Right forelimb (tissue), 1 donor: ENCODE measurements around the gene ZMYND15.

Experiments
- DNase-seq: peaks from one replicate; pipeline ENCODE4 v3.0.0-alpha.2; 2018

ZMYND15 gene

DNA sequence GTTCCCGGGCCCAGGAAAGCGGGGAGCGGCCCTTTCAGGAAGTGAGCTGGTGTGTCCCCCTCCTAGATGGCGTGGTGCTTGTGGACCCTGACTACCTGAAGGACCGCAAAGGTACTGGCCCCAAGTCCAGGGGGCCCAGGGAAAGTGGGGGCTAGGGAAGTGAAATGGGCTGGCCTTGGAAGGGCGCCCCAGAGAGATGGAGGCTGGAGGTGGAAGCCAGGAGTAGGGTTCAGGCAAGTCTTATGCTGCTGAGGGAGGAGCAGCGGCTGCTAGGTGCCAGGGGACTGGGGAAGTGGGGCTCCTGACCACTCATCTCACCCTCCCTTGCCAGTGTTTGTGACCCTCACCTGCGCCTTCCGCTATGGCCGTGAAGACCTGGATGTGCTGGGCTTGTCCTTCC, 23.6 kb upstream of the ZMYND15 start:
- DNase-seq: no peak

DNA sequence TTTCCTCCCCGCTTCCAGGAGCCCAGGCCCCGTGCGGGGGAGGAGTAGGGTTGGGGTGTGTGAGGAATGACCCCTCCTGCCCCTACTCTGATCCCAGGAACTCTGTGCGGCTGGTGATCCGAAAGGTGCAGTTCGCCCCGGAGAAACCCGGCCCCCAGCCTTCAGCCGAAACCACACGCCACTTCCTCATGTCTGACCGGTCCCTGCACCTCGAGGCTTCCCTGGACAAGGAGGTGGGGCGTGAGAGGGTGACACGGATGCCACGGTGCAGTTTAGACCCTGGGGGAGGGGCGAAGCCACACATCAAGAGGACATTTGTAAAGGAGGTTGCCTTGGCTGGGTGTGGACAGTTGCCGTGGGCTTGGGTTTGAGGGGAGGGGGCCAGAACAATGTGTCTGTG, 21.8 kb upstream of the ZMYND15 start:
- no peak for DNase-seq

DNA sequence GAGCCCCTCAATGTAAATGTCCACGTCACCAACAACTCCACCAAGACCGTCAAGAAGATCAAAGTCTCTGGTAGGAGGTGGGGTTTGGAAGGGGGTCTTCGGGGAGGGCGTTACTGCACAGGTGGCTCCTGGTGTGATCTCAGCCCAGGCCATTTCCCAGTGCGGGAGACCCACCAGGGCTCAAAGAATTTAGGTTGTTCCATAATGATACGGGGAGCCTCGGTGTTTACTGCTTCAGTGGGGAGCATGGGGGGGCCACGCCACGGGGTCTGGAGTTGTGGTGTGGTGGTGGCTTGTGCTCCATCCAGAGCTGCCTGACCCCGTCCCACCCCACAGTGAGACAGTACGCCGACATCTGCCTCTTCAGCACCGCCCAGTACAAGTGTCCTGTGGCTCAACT, 21.4 kb upstream of the ZMYND15 start:
- DNase-seq: no peak

- DNase-seq: no peak
Observed at GRCh38 chr17:4719146-4719545, 20.5 kb upstream of the ZMYND15 start.

DNA sequence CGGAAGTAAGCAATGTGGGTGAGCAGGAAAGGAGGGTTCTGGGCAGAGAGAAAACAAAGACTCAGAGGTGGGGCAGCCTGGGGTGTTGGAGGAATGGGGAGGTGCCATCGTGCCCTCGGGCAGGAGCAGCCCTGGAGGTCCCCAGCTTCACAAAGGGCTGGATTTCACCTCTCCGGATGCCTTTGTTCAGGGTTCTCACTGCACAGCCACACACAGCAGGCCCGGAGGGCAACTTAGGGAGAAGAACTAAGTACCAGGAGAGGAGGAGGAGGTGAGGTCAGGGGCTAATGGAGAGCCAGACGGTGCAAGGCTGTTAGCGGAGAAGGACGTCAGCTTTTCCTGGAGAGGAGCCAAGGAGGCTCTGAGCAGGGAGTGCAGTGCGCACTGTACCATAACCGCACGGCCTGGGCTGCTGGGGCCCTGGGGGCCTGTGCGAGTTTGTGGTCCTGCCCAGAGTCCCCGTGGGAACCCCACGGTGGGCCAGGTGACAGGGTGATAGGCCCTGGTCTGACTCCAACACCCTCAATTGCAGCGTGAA, 19.9 kb upstream of the ZMYND15 start:
- DNase-seq: no peak

- DNase-seq: no peak
Observed at GRCh38 chr17:4720787-4721186, 18.8 kb upstream of the ZMYND15 start.

GRCh38 chr17:4721203-4722135, 18.2 kb upstream of the ZMYND15 start:
- no peak for DNase-seq

DNA sequence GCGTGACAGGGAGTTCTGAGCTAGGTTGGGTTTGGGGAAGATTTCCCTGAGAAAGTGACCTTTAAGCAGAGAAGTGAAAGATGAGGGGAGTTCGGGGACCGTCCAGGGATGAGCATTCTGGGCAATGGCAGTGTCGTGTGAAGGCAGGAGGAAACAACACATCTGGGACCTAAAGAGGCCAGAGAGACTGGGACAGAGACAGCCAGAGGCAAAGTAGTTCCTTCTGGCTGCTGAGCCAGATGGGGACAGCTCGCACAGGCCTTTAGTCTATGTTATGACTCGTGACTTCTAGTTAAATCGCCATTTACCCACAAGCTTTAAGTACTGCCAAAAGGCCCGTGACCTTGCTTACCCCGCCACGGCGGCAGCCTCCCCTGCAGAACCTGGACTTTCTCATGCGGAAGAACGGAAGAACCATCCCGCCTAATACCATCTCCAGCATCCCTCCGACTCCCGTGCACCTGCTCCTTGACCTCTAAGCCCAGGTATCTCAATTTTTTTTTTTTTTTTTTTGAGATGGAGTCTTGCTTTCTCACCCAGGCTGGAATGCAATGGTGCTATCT, 16.9 kb upstream of the ZMYND15 start:
- no peak for DNase-seq

GRCh38 chr17:4724650-4725049, 15.0 kb upstream of the ZMYND15 start:
- no peak for DNase-seq

- no peak for DNase-seq
Observed at GRCh38 chr17:4725646-4726310, 13.9 kb upstream of the ZMYND15 start.

GRCh38 chr17:4728124-4728523, 11.5 kb upstream of the ZMYND15 start:
- DNase-seq: no peak

DNA sequence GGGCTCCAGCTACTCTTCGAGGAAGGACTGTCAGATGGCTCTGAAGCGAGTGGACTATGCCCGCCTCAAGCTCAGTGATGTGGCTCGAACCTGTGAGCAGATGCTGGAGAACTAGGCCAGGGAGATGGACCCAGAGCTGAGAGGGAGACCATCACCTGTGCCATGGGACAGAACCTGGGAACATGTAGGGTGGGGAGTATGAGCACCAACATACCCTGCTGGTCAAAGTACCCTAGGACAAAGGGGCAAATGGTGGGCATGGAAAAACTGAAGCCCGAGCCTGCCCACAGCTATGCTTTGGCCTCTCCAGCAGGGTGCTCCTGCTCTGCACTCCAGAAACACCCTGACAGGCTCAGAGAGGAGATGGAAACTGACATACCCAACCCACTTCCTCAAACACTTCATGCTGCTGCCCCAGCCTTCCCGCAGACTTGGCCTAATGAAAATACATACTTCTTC, 6.5 kb upstream of the ZMYND15 start:
- DNase-seq: no peak

DNA sequence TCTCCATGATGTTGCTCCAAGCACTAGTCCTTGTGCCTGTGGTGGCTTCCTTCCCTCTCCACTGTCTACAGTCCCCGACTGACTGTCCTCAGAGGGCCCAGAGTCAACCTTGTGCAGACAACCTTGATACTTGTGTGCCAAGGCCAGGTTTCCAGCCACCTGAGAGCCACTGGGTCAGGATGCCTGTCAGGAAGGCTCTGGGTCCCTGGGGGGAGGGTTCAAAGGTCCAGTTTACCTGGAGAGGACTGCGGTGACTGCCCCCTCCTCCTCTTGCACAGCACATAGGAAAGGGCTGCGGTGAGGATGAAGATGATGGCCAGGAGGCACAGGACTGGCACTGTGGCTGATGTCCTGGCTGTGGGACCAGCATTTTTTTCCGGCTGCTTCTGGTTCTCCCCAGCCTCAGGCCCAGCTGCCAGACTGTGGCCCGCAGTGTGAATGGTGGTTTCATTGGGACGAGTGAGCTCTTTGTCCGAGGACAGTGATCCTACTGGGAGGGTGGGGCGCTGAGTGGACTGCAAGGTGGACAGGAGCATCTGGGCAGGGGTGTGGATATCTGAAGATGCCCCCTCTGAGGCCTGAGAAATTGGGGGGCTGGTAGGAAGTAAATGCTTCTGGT, 4.7 kb upstream of the ZMYND15 start:
- no peak for DNase-seq

GRCh38 chr17:4735876-4736651, 3.6 kb upstream of the ZMYND15 start:
- no peak for DNase-seq

- no peak for DNase-seq
Observed at GRCh38 chr17:4738136-4739121, 1.2 kb upstream of the ZMYND15 start.

DNA sequence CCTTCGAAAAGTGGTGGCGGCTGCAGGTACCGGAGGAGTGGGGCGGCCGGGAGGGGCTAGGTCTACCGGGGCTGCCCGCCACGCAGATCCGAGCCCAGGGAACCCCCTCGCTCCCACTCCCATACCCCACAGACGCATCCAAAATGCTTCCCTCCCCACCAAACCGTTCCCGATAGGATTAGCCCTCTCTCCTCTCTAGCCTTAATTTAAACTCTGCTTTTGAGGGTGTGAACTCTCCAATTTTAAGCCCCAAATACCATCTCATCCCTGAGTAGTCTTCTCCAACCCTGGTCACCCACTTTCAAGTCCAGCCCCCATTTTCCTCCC, 355 bp downstream of the ZMYND15 start:
- DNase-seq: no peak

- no peak for DNase-seq
Observed at GRCh38 chr17:4740584-4740983, 951 bp downstream of the ZMYND15 start.

GRCh38 chr17:4741544-4741943, 1.9 kb downstream of the ZMYND15 start:
- DNase-seq: no peak

- no peak for DNase-seq
Observed at GRCh38 chr17:4742133-4742532, 2.5 kb downstream of the ZMYND15 start.

- DNase-seq: no peak
Observed at GRCh38 chr17:4742629-4743028, 3.0 kb downstream of the ZMYND15 start.

DNA sequence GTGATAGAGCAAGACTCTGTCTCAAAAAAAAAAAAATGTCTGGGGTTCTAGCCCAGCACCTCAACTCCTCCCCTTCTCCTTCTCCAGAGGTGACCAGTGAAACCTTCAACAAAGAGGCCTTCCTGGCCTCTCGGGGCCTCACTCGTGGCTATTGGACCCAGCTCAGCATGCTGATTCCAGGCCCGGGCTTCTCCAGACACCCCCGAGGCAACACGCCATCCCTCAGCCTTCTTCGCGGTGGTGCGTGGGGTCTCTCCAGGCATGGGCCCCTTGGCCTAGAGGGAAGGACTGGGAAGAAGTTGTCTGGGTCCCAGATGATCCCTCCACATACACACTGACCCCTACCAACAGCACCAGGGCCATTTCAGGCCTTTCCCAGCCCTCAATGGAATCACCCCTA, 3.6 kb downstream of the ZMYND15 start:
- DNase-seq: no peak
